ENCODE data around the gene CD300LB. TPM values are rescaled to one million over a fixed set of nuclear protein-coding genes. Genes with fewer than 3 reads are reported as not detected.

Gene CD300LB
- polyA plus RNA-seq, 2 of the 4 experiments (the other 2 are of a cell fraction), result not detected

DNA sequence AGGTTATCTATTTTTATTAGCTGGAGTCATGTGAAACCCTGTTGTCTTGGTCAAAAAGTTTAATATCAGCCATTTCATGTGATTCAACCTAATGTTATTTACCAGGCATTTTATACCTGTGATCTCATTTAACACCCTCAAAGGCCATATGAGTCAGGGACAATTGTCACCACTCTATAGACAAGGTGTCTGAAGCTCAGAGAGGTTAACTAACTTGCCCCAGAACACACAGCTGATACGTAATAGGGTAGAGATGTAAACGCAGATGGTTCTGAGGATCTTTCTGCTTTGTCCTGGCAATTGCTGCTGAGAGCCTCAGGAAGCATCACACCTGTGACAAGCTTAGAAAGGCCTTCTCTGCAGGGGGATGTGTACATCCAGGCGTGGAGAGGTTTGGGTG, 59.9 kb downstream of the CD300LB start:
- Histone ChIP-seq H3K9me3 (peaks cover 18% of the 10 kb centered on the region), H3K27ac (no peak overlapping the region), H3K4me2 (no peak overlapping the region), H3K4me3 (no peak overlapping the region), H3K4me1 (no peaks in the 10 kb centered on the region)
- ChIA-PET CTCF (interaction anchor here (0.9 to 11.3 kb wide), 15 partner anchors 16 to 186 kb away, joined by 3 to 86 read pairs (median 5); partner anchors contain the start of gene GPR142), POLR2A (no interaction called here)
- DNase-seq (ENCODE audit: low read depth in 1 of 2, low spot score in 1 of 2) (no peak), FAIRE-seq (no peak), ATAC-seq (no peak)
- WGBS (ENCODE audit: missing lambda C conversion rate), result 40% methylated on average over 3 of the region's 3 CpGs
- TF ChIP-seq, protein P1, sequence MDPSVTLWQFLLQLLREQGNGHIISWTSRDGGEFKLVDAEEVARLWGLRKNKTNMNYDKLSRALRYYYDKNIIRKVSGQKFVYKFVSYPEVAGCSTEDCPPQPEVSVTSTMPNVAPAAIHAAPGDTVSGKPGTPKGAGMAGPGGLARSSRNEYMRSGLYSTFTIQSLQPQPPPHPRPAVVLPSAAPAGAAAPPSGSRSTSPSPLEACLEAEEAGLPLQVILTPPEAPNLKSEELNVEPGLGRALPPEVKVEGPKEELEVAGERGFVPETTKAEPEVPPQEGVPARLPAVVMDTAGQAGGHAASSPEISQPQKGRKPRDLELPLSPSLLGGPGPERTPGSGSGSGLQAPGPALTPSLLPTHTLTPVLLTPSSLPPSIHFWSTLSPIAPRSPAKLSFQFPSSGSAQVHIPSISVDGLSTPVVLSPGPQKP (IDR thresholded peaks at IDR 0.05; ENCODE audit: low read depth, low read length), result no peak
- TF ChIP-seq ZFP36 (IDR thresholded peaks at IDR 0.05; ENCODE audit: borderline replicate concordance, partially characterized antibody), result peak; percentile 28

Other genes with a start within 250 kb of the CD300LB start
- not detected in 2 replicates for gene KIF19, start 205.2 kb downstream of the CD300LB start, polyA plus RNA-seq (2011; rRNA removed)
- gene KIF19, start 205.2 kb downstream of the CD300LB start, polyA plus RNA-seq (2017; fragmentation: RNase III; extraction: RNeasy Plus Mini Kit Qiagen cat#74134 plus additional on column Dnase treatment), result not detected in 3 replicates
- not detected in 2 replicates for gene BTBD17, start 169.6 kb downstream of the CD300LB start, polyA plus RNA-seq (2011; rRNA removed)
- not detected in 3 replicates for gene BTBD17, start 169.6 kb downstream of the CD300LB start, polyA plus RNA-seq (2017; fragmentation: RNase III; extraction: RNeasy Plus Mini Kit Qiagen cat#74134 plus additional on column Dnase treatment)
- not detected in 2 replicates for gene GPR142, start 164.0 kb downstream of the CD300LB start, polyA plus RNA-seq (2011; rRNA removed)
- not detected in 3 replicates for gene GPR142, start 164.0 kb downstream of the CD300LB start, polyA plus RNA-seq (2017; fragmentation: RNase III; extraction: RNeasy Plus Mini Kit Qiagen cat#74134 plus additional on column Dnase treatment)
- 36.5 and 44.2 TPM in 2 replicates for gene GPRC5C, start 99.4 kb downstream of the CD300LB start, polyA plus RNA-seq (2011; rRNA removed)
- 42.4 to 49.2 TPM (median 44.0 TPM) in 3 replicates for gene GPRC5C, start 99.4 kb downstream of the CD300LB start, polyA plus RNA-seq (2017; fragmentation: RNase III; extraction: RNeasy Plus Mini Kit Qiagen cat#74134 plus additional on column Dnase treatment)
- gene CD300A, start 64.8 kb downstream of the CD300LB start, polyA plus RNA-seq (2011; rRNA removed), result not detected in 2 replicates
- gene CD300A, start 64.8 kb downstream of the CD300LB start, polyA plus RNA-seq (2017; fragmentation: RNase III; extraction: RNeasy Plus Mini Kit Qiagen cat#74134 plus additional on column Dnase treatment), result not detected in 3 replicates
- gene CD300C, start 14.6 kb upstream of the CD300LB start, polyA plus RNA-seq (2011; rRNA removed), result 0.05 TPM in 1 of 2 replicates, not detected in the other
- gene CD300C, start 14.6 kb upstream of the CD300LB start, polyA plus RNA-seq (2017; fragmentation: RNase III; extraction: RNeasy Plus Mini Kit Qiagen cat#74134 plus additional on column Dnase treatment), result 0.08 TPM in 1 of 3 replicates, not detected in the others
- gene CD300H, start 36.0 kb upstream of the CD300LB start, polyA plus RNA-seq (2011; rRNA removed), result 0.29 TPM in 1 of 2 replicates, not detected in the other
- gene CD300H, start 36.0 kb upstream of the CD300LB start, polyA plus RNA-seq (2017; fragmentation: RNase III; extraction: RNeasy Plus Mini Kit Qiagen cat#74134 plus additional on column Dnase treatment), result 0.37 to 0.50 TPM (median 0.45 TPM) in 3 replicates
- not detected in 2 replicates for gene CD300LD, start 60.8 kb upstream of the CD300LB start, polyA plus RNA-seq (2011; rRNA removed)
- not detected in 3 replicates for gene CD300LD, start 60.8 kb upstream of the CD300LB start, polyA plus RNA-seq (2017; fragmentation: RNase III; extraction: RNeasy Plus Mini Kit Qiagen cat#74134 plus additional on column Dnase treatment)
- gene CD300E, start 92.3 kb upstream of the CD300LB start, polyA plus RNA-seq (2011; rRNA removed), result not detected in 2 replicates
- gene CD300E, start 92.3 kb upstream of the CD300LB start, polyA plus RNA-seq (2017; fragmentation: RNase III; extraction: RNeasy Plus Mini Kit Qiagen cat#74134 plus additional on column Dnase treatment), result not detected in 3 replicates
- not detected in 2 replicates for gene CD300LF, start 181.4 kb upstream of the CD300LB start, polyA plus RNA-seq (2011; rRNA removed)
- not detected in 3 replicates for gene CD300LF, start 181.4 kb upstream of the CD300LB start, polyA plus RNA-seq (2017; fragmentation: RNase III; extraction: RNeasy Plus Mini Kit Qiagen cat#74134 plus additional on column Dnase treatment)
- 15.8 and 18.7 TPM in 2 replicates for gene RAB37, start 205.8 kb upstream of the CD300LB start, polyA plus RNA-seq (2011; rRNA removed)
- 1.1 to 2.8 TPM (median 2.4 TPM) in 3 replicates for gene RAB37, start 205.8 kb upstream of the CD300LB start, polyA plus RNA-seq (2017; fragmentation: RNase III; extraction: RNeasy Plus Mini Kit Qiagen cat#74134 plus additional on column Dnase treatment)
- gene NHERF1, start 217.2 kb upstream of the CD300LB start, polyA plus RNA-seq (2011; rRNA removed), result 50.2 and 51.5 TPM in 2 replicates
- gene NHERF1, start 217.2 kb upstream of the CD300LB start, polyA plus RNA-seq (2017; fragmentation: RNase III; extraction: RNeasy Plus Mini Kit Qiagen cat#74134 plus additional on column Dnase treatment), result 34.2 to 41.5 TPM (median 40.8 TPM) in 3 replicates
- 42.9 and 43.4 TPM in 2 replicates for gene NAT9, start 244.9 kb upstream of the CD300LB start, polyA plus RNA-seq (2011; rRNA removed)
- 63.7 to 74.3 TPM (median 71.4 TPM) in 3 replicates for gene NAT9, start 244.9 kb upstream of the CD300LB start, polyA plus RNA-seq (2017; fragmentation: RNase III; extraction: RNeasy Plus Mini Kit Qiagen cat#74134 plus additional on column Dnase treatment)

Data from A549 (cell line).